ENCODE results near the gene REEP3.

The REEP3 gene

GRCh38 chr10:63542835-63543575 is 21.8 kb downstream of the REEP3 start:
- H3K4me3 ChIP-seq (ENCODE audit: control insufficient read depth, low read depth, low read length) = no peak overlapping the region
- TF ChIP-seq CTCF (conservative IDR thresholded peaks at IDR 0.05; ENCODE audit: control insufficient read depth, insufficient read depth, low read depth, low read length) = no peak
- peak; percentile 70 for DNase-seq (ENCODE audit: low read depth)

- TF ChIP-seq CTCF (conservative IDR thresholded peaks at IDR 0.05; ENCODE audit: control insufficient read depth, insufficient read depth, low read depth, low read length) = no peak
- DNase-seq (ENCODE audit: low read depth) = no peak
- H3K4me3 ChIP-seq (ENCODE audit: control insufficient read depth, low read depth, low read length) = no peak overlapping the region
Measured at GRCh38 chr10:63543576-63543962, 22.4 kb downstream of the REEP3 start.

GRCh38 chr10:63544418-63544817 is 23.2 kb downstream of the REEP3 start:
- H3K4me3 ChIP-seq (ENCODE audit: control insufficient read depth, low read depth, low read length) = no peak overlapping the region
- no peak for DNase-seq (ENCODE audit: low read depth)
- no peak for TF ChIP-seq CTCF (conservative IDR thresholded peaks at IDR 0.05; ENCODE audit: control insufficient read depth, insufficient read depth, low read depth, low read length)

- TF ChIP-seq CTCF (conservative IDR thresholded peaks at IDR 0.05; ENCODE audit: control insufficient read depth, insufficient read depth, low read depth, low read length) = no peak
- H3K4me3 ChIP-seq (ENCODE audit: control insufficient read depth, low read depth, low read length) = no peak overlapping the region
- DNase-seq (ENCODE audit: low read depth) = peak; percentile 52
Measured at GRCh38 chr10:63547628-63548360, 26.6 kb downstream of the REEP3 start.

GRCh38 chr10:63548860-63549259 is 27.7 kb downstream of the REEP3 start:
- no peak for DNase-seq (ENCODE audit: low read depth)
- H3K4me3 ChIP-seq (ENCODE audit: control insufficient read depth, low read depth, low read length) = no peak overlapping the region
- TF ChIP-seq CTCF (conservative IDR thresholded peaks at IDR 0.05; ENCODE audit: control insufficient read depth, insufficient read depth, low read depth, low read length) = no peak

- no peak for TF ChIP-seq CTCF (conservative IDR thresholded peaks at IDR 0.05; ENCODE audit: control insufficient read depth, insufficient read depth, low read depth, low read length)
- no peak for DNase-seq (ENCODE audit: low read depth)
- H3K4me3 ChIP-seq (ENCODE audit: control insufficient read depth, low read depth, low read length) = no peak overlapping the region
Measured at GRCh38 chr10:63549810-63550209, 28.6 kb downstream of the REEP3 start.
